Keratinocyte (primary cell): Measurements from ENCODE around the gene DGCR6L.

Experiments used
- CTCF ChIP-seq, 3 experiments: IDR thresholded peaks in 1 of 3; conservative IDR thresholded peaks in 1 of 3; optimal IDR thresholded peaks in 1 of 3; 2 replicates in 2 of 3; 3 replicates in 1 of 3; pipeline versions ENCODE3 to v1.5.1; 2011; ENCODE audit warnings: low read length in 3 of 3, mild to moderate bottlenecking in 3 of 3, moderate library complexity in 2 of 3, control low read depth in 1 of 3, inconsistent platforms in 1 of 3; ENCODE audit not compliant: insufficient read depth in 2 of 3; ENCODE audit errors: extremely low read depth in 1 of 3
- EZH2 ChIP-seq: IDR thresholded peaks from one replicate; pipeline ENCODE4 v1.6.1; 2012; ENCODE audit warnings: inconsistent platforms, mild to moderate bottlenecking, low read length, moderate library complexity

GRCh38 chr22:20282901-20283673 is 36.8 kb downstream of the DGCR6L start:
- TF ChIP-seq CTCF (optimal IDR thresholded peaks at IDR 0.05 in 1 of 3, IDR thresholded peaks at IDR 0.05 in 1 of 3, conservative IDR thresholded peaks at IDR 0.05 in 1 of 3; ENCODE audit: extremely low read depth in 1 of 3, insufficient read depth in 2 of 3, low read length in 3 of 3) (no peak), EZH2 (no peak)
